Activated naive CD4-positive, alpha-beta T cell treated with anti-CD3 and anti-CD28 coated beads, Interleukin-2, amount 50 U/mL, for 24 hours (primary cell): Measurements from ENCODE around the gene NPR3.

Experiments
- H3K27ac Mint-ChIP-seq: one replicate; pipeline ENCODE4 v1.8.0; 2021; ENCODE audit warnings: mild to moderate bottlenecking, mixed read lengths
- H3K27me3 Mint-ChIP-seq: one replicate; pipeline ENCODE4 v1.8.0; 2021; ENCODE audit warnings: mixed read lengths
- H3K36me3 Mint-ChIP-seq: one replicate; pipeline ENCODE4 v1.8.0; 2021; ENCODE audit warnings: mixed read lengths
- H3K4me1 Mint-ChIP-seq: one replicate; pipeline ENCODE4 v1.8.0; 2021; ENCODE audit warnings: mixed read lengths
- H3K4me3 Mint-ChIP-seq: one replicate; pipeline ENCODE4 v1.8.0; 2021; ENCODE audit warnings: mild to moderate bottlenecking, mixed read lengths
- H3K9me3 Mint-ChIP-seq: one replicate; pipeline ENCODE4 v1.8.0; 2021; ENCODE audit warnings: mixed read lengths

NPR3 gene

GRCh38 chr5:32771037-32771436, 59.9 kb downstream of the NPR3 start:
- H3K27ac Mint-ChIP-seq = no peak overlapping the region
- no peaks in the 10 kb centered on the region for H3K4me1 Mint-ChIP-seq
- H3K36me3 Mint-ChIP-seq = no peaks in the 10 kb centered on the region
- no peak overlapping the region for H3K4me3 Mint-ChIP-seq
- no peaks in the 10 kb centered on the region for H3K9me3 Mint-ChIP-seq
- peaks cover 2% of the 10 kb centered on the region for H3K27me3 Mint-ChIP-seq

GRCh38 chr5:32773944-32774343, 62.8 kb downstream of the NPR3 start:
- Mint-ChIP-seq H3K9me3 (no peaks in the 10 kb centered on the region), H3K4me3 (no peak overlapping the region), H3K4me1 (no peaks in the 10 kb centered on the region), H3K27me3 (no peaks in the 10 kb centered on the region), H3K27ac (no peak overlapping the region), H3K36me3 (no peaks in the 10 kb centered on the region)

- Mint-ChIP-seq H3K4me1 (no peaks in the 10 kb centered on the region), H3K4me3 (no peak overlapping the region), H3K36me3 (no peaks in the 10 kb centered on the region), H3K27me3 (no peaks in the 10 kb centered on the region), H3K9me3 (no peaks in the 10 kb centered on the region), H3K27ac (no peak overlapping the region)
These were observed 65.1 kb downstream of the NPR3 start for GRCh38 chr5:32776200-32776599.

- Mint-ChIP-seq H3K4me3 (no peak overlapping the region), H3K36me3 (no peaks in the 10 kb centered on the region)
These were observed 66.1 kb downstream of the NPR3 start for GRCh38 chr5:32777222-32777621.

GRCh38 chr5:32777733-32778132, 66.6 kb downstream of the NPR3 start:
- Mint-ChIP-seq H3K27me3 (no peaks in the 10 kb centered on the region), H3K9me3 (no peaks in the 10 kb centered on the region), H3K4me3 (no peak overlapping the region), H3K4me1 (no peaks in the 10 kb centered on the region), H3K36me3 (no peaks in the 10 kb centered on the region), H3K27ac (no peak overlapping the region)

More at GRCh38 chr5:32777222-32777621, 66.1 kb downstream of the NPR3 start:
- H3K27ac Mint-ChIP-seq = no peak overlapping the region
- H3K4me1 Mint-ChIP-seq = no peaks in the 10 kb centered on the region
- H3K27me3 Mint-ChIP-seq = no peaks in the 10 kb centered on the region
- H3K9me3 Mint-ChIP-seq = no peaks in the 10 kb centered on the region

- Mint-ChIP-seq H3K9me3 (no peaks in the 10 kb centered on the region), H3K36me3 (no peaks in the 10 kb centered on the region), H3K27ac (no peak overlapping the region), H3K27me3 (no peaks in the 10 kb centered on the region), H3K4me3 (no peak overlapping the region), H3K4me1 (no peaks in the 10 kb centered on the region)
These were observed 67.3 kb downstream of the NPR3 start for GRCh38 chr5:32778403-32778802.

GRCh38 chr5:32779754-32780415, 68.8 kb downstream of the NPR3 start:
- H3K27ac Mint-ChIP-seq = no peak overlapping the region
- no peaks in the 10 kb centered on the region for H3K36me3 Mint-ChIP-seq
- no peak overlapping the region for H3K4me3 Mint-ChIP-seq
- H3K4me1 Mint-ChIP-seq = no peaks in the 10 kb centered on the region
- H3K9me3 Mint-ChIP-seq = no peaks in the 10 kb centered on the region
- H3K27me3 Mint-ChIP-seq = no peaks in the 10 kb centered on the region

GRCh38 chr5:32780508-32780919, 69.4 kb downstream of the NPR3 start:
- H3K4me3 Mint-ChIP-seq = no peak overlapping the region
- no peaks in the 10 kb centered on the region for H3K27me3 Mint-ChIP-seq
- H3K9me3 Mint-ChIP-seq = no peaks in the 10 kb centered on the region
- H3K27ac Mint-ChIP-seq = no peak overlapping the region
- no peaks in the 10 kb centered on the region for H3K36me3 Mint-ChIP-seq
- H3K4me1 Mint-ChIP-seq = no peaks in the 10 kb centered on the region

GRCh38 chr5:32783661-32784060, 72.5 kb downstream of the NPR3 start:
- no peak overlapping the region for H3K4me3 Mint-ChIP-seq
- no peaks in the 10 kb centered on the region for H3K36me3 Mint-ChIP-seq
- no peaks in the 10 kb centered on the region for H3K4me1 Mint-ChIP-seq

GRCh38 chr5:32785611-32786254, 74.6 kb downstream of the NPR3 start:
- no peak overlapping the region for H3K27ac Mint-ChIP-seq
- no peaks in the 10 kb centered on the region for H3K4me1 Mint-ChIP-seq
- peaks cover 2% of the 10 kb centered on the region for H3K27me3 Mint-ChIP-seq
- no peak overlapping the region for H3K4me3 Mint-ChIP-seq
- no peaks in the 10 kb centered on the region for H3K36me3 Mint-ChIP-seq
- no peaks in the 10 kb centered on the region for H3K9me3 Mint-ChIP-seq

More at GRCh38 chr5:32783661-32784060, 72.5 kb downstream of the NPR3 start:
- H3K9me3 Mint-ChIP-seq = no peaks in the 10 kb centered on the region
- H3K27ac Mint-ChIP-seq = no peak overlapping the region
- peaks cover 2% of the 10 kb centered on the region for H3K27me3 Mint-ChIP-seq

- Mint-ChIP-seq H3K27me3 (peaks cover 2% of the 10 kb centered on the region), H3K9me3 (no peaks in the 10 kb centered on the region), H3K4me1 (no peaks in the 10 kb centered on the region), H3K4me3 (no peak overlapping the region), H3K27ac (no peak overlapping the region), H3K36me3 (no peaks in the 10 kb centered on the region)
These were observed 75.2 kb downstream of the NPR3 start for GRCh38 chr5:32786311-32786710.

GRCh38 chr5:32790411-32790951, 79.4 kb downstream of the NPR3 start:
- no peak overlapping the region for H3K27ac Mint-ChIP-seq
- H3K27me3 Mint-ChIP-seq = peaks cover 2% of the 10 kb centered on the region
- no peaks in the 10 kb centered on the region for H3K4me1 Mint-ChIP-seq
- no peaks in the 10 kb centered on the region for H3K36me3 Mint-ChIP-seq
- no peaks in the 10 kb centered on the region for H3K9me3 Mint-ChIP-seq
- no peak overlapping the region for H3K4me3 Mint-ChIP-seq

- Mint-ChIP-seq H3K27me3 (peaks cover 3% of the 10 kb centered on the region), H3K4me1 (no peaks in the 10 kb centered on the region), H3K4me3 (no peak overlapping the region), H3K36me3 (no peaks in the 10 kb centered on the region), H3K9me3 (peaks cover 5% of the 10 kb centered on the region), H3K27ac (no peak overlapping the region)
These were observed 80.6 kb downstream of the NPR3 start for GRCh38 chr5:32791536-32792243.

- no peak overlapping the region for H3K4me3 Mint-ChIP-seq
- H3K9me3 Mint-ChIP-seq = peaks cover 5% of the 10 kb centered on the region
- H3K27ac Mint-ChIP-seq = no peak overlapping the region
- no peaks in the 10 kb centered on the region for H3K36me3 Mint-ChIP-seq
- H3K4me1 Mint-ChIP-seq = no peaks in the 10 kb centered on the region
- peaks cover 1% of the 10 kb centered on the region for H3K27me3 Mint-ChIP-seq
These were observed 83.0 kb downstream of the NPR3 start for GRCh38 chr5:32794086-32794485.

- no peaks in the 10 kb centered on the region for H3K27me3 Mint-ChIP-seq
- H3K27ac Mint-ChIP-seq = no peak overlapping the region
- no peaks in the 10 kb centered on the region for H3K4me1 Mint-ChIP-seq
- no peak overlapping the region for H3K4me3 Mint-ChIP-seq
- H3K36me3 Mint-ChIP-seq = no peaks in the 10 kb centered on the region
- peaks cover 16% of the 10 kb centered on the region for H3K9me3 Mint-ChIP-seq
These were observed 91.6 kb downstream of the NPR3 start for GRCh38 chr5:32802764-32803163.

GRCh38 chr5:32803656-32804055, 92.5 kb downstream of the NPR3 start:
- H3K27ac Mint-ChIP-seq = no peak overlapping the region
- no peaks in the 10 kb centered on the region for H3K4me1 Mint-ChIP-seq

More at GRCh38 chr5:32803656-32804055, 92.5 kb downstream of the NPR3 start:
- Mint-ChIP-seq H3K9me3 (peaks cover 21% of the 10 kb centered on the region), H3K4me3 (no peak overlapping the region), H3K36me3 (no peaks in the 10 kb centered on the region), H3K27me3 (no peaks in the 10 kb centered on the region)
